Measurements from ENCODE around the gene NINJ1.

The NINJ1 gene

DNA sequence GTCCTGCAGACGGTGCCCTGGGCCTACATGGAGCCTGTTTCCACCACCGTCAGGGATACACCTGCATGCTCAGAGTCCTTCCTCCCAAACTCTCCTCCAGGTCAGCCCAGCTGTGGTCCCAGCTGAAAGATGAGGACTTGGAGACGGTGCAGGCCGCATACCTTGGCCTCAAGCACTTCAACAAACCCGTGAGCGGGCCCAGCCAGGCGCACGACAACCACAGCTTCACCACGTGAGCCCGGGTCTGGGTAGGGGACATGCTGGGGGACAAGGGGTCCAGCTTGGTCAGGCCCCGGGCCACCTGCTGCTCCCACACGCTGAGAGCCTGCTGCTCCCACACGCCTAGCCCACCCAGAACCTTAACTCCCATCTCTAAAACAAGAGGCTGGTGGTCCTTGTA is 54.7 kb downstream of the NINJ1 start:
- no peak for TF ChIP-seq EZH2phosphoT487 (conservative IDR thresholded peaks at IDR 0.05; ENCODE audit: low read length)
- no peak for TF ChIP-seq CTCF (IDR thresholded peaks at IDR 0.05; ENCODE audit: insufficient read depth, low read length, poor library complexity, severe bottlenecking)

DNA sequence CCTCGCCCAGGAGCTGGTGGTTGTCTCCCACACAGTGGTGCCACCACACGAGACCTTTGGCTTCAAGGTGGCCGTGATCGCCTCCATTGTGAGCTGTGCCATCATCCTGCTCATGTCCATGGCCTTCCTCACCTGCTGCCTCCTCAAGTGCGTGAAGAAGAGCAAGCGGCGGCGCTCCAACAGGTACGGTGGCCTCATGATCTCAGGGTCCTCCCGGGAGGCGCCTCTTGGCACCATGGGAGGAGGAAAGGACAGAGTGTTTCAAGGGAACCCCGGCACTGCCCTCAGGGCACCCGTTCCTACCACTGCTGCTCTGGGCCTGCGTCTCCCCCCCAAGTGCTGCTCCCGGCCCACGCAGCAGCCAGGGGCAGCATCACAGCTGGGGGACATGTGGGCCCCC is 56.2 kb downstream of the NINJ1 start:
- no peak overlapping the region for H3K27ac ChIP-seq (ENCODE audit: low read depth, low read length)
- H3F3A ChIP-seq (ENCODE audit: insufficient read depth): no peaks in the 10 kb centered on the region
- H3K9me3 ChIP-seq (ENCODE audit: insufficient read depth, low read length): no peaks in the 10 kb centered on the region
- no peaks in the 10 kb centered on the region for H3K27me3 ChIP-seq (ENCODE audit: low read length)
- no peaks in the 10 kb centered on the region for H3K36me3 ChIP-seq (ENCODE audit: low read length)
- H3K9me2 ChIP-seq (replicated peaks; ENCODE audit: insufficient read depth, low read length): no peaks in the 10 kb centered on the region
- no peaks in the 10 kb centered on the region for H3K79me2 ChIP-seq (ENCODE audit: insufficient read depth, low read length)
- H3K4me2 ChIP-seq (ENCODE audit: low read depth, low read length, poor library complexity, severe bottlenecking): no peak overlapping the region
- H3K4me3 ChIP-seq (ENCODE audit: insufficient read depth, low read length, poor library complexity, severe bottlenecking): no peak overlapping the region
- no peak for TF ChIP-seq CTCF (IDR thresholded peaks at IDR 0.05; ENCODE audit: insufficient read depth, low read length, poor library complexity, severe bottlenecking)
- no peak for TF ChIP-seq EZH2phosphoT487 (conservative IDR thresholded peaks at IDR 0.05; ENCODE audit: low read length)
- no peak overlapping the region for H2AFZ ChIP-seq (ENCODE audit: low read depth, low read length, severe bottlenecking)
- no peaks in the 10 kb centered on the region for H4K20me1 ChIP-seq (ENCODE audit: low read depth, low read length)
- no peak overlapping the region for H3K9ac ChIP-seq (ENCODE audit: low read length)

More for the DNA sequence above, 54.7 kb downstream of the NINJ1 start:
- Histone ChIP-seq H3K27me3 (ENCODE audit: low read length) (no peaks in the 10 kb centered on the region), H3K9me2 (replicated peaks; ENCODE audit: insufficient read depth, low read length) (no peaks in the 10 kb centered on the region), H4K20me1 (ENCODE audit: low read depth, low read length) (no peaks in the 10 kb centered on the region), H3K9ac (ENCODE audit: low read length) (no peak overlapping the region), H2AFZ (ENCODE audit: low read depth, low read length, severe bottlenecking) (no peak overlapping the region), H3K4me3 (ENCODE audit: insufficient read depth, low read length, poor library complexity, severe bottlenecking) (no peak overlapping the region), H3K9me3 (ENCODE audit: insufficient read depth, low read length) (no peaks in the 10 kb centered on the region), H3K27ac (ENCODE audit: low read depth, low read length) (no peak overlapping the region), H3K36me3 (ENCODE audit: low read length) (no peaks in the 10 kb centered on the region), H3F3A (ENCODE audit: insufficient read depth) (no peaks in the 10 kb centered on the region), H3K4me2 (ENCODE audit: low read depth, low read length, poor library complexity, severe bottlenecking) (no peak overlapping the region), H3K79me2 (ENCODE audit: insufficient read depth, low read length) (no peaks in the 10 kb centered on the region)

- H2AFZ ChIP-seq (ENCODE audit: low read depth, low read length, severe bottlenecking): no peak overlapping the region
- H3K27me3 ChIP-seq (ENCODE audit: low read length): no peaks in the 10 kb centered on the region
- no peaks in the 10 kb centered on the region for H3F3A ChIP-seq (ENCODE audit: insufficient read depth)
- no peaks in the 10 kb centered on the region for H4K20me1 ChIP-seq (ENCODE audit: low read depth, low read length)
- no peaks in the 10 kb centered on the region for H3K36me3 ChIP-seq (ENCODE audit: low read length)
- H3K27ac ChIP-seq (ENCODE audit: low read depth, low read length): no peak overlapping the region
- H3K9me2 ChIP-seq (replicated peaks; ENCODE audit: insufficient read depth, low read length): no peaks in the 10 kb centered on the region
- no peak overlapping the region for H3K9ac ChIP-seq (ENCODE audit: low read length)
- no peaks in the 10 kb centered on the region for H3K79me2 ChIP-seq (ENCODE audit: insufficient read depth, low read length)
- no peaks in the 10 kb centered on the region for H3K9me3 ChIP-seq (ENCODE audit: insufficient read depth, low read length)
- H3K4me2 ChIP-seq (ENCODE audit: low read depth, low read length, poor library complexity, severe bottlenecking): no peak overlapping the region
- TF ChIP-seq EZH2phosphoT487 (conservative IDR thresholded peaks at IDR 0.05; ENCODE audit: low read length) (no peak), CTCF (IDR thresholded peaks at IDR 0.05; ENCODE audit: insufficient read depth, low read length, poor library complexity, severe bottlenecking) (no peak)
- no peak overlapping the region for H3K4me3 ChIP-seq (ENCODE audit: insufficient read depth, low read length, poor library complexity, severe bottlenecking)
Observed at GRCh38 chr9:93077367-93077766, 56.7 kb downstream of the NINJ1 start.

- Histone ChIP-seq H2AFZ (ENCODE audit: low read depth, low read length, severe bottlenecking) (no peak overlapping the region), H3K27ac (ENCODE audit: low read depth, low read length) (no peak overlapping the region), H3K4me2 (ENCODE audit: low read depth, low read length, poor library complexity, severe bottlenecking) (no peak overlapping the region), H3K9me2 (replicated peaks; ENCODE audit: insufficient read depth, low read length) (no peaks in the 10 kb centered on the region), H3K4me3 (ENCODE audit: insufficient read depth, low read length, poor library complexity, severe bottlenecking) (no peak overlapping the region), H3K27me3 (ENCODE audit: low read length) (no peaks in the 10 kb centered on the region), H3K9ac (ENCODE audit: low read length) (no peak overlapping the region), H3K36me3 (ENCODE audit: low read length) (no peaks in the 10 kb centered on the region), H4K20me1 (ENCODE audit: low read depth, low read length) (no peaks in the 10 kb centered on the region), H3K9me3 (ENCODE audit: insufficient read depth, low read length) (no peaks in the 10 kb centered on the region), H3K79me2 (ENCODE audit: insufficient read depth, low read length) (no peaks in the 10 kb centered on the region), H3F3A (ENCODE audit: insufficient read depth) (no peaks in the 10 kb centered on the region)
- no peak for TF ChIP-seq EZH2phosphoT487 (conservative IDR thresholded peaks at IDR 0.05; ENCODE audit: low read length)
- TF ChIP-seq CTCF (IDR thresholded peaks at IDR 0.05; ENCODE audit: insufficient read depth, low read length, poor library complexity, severe bottlenecking): no peak
Observed at GRCh38 chr9:93076792-93077128, 57.3 kb downstream of the NINJ1 start.

All from SU-DHL-6 (cell line).